CD4-positive, alpha-beta T cell (primary cell): Measurements from ENCODE around the gene CFAP73. TPM values are rescaled to one million over a fixed set of nuclear protein-coding genes. Genes with fewer than 3 reads are reported as not detected.

Source experiments
- ATAC-seq: fragments of 200-7000 bp; cut with Tn5 transposase; one replicate; pipeline ENCODE4 v1.10.0; 2022; ENCODE audit warnings: mild to moderate bottlenecking; ENCODE audit not compliant: poor library complexity
- CTCF ChIA-PET: fragments of 350-600 bp; sonication (Branson Sonifier 250); formaldehyde crosslinking; loops from one replicate; lab custom pipeline; 2021; ENCODE audit warnings: antibody characterized with exemption, inconsistent platforms; lab: Charles Lee
- POLR2A ChIA-PET: fragments of 350-600 bp; sonication (Branson Sonifier 250); formaldehyde crosslinking; loops from one replicate; lab custom pipeline; 2021; ENCODE audit warnings: antibody characterized with exemption, inconsistent platforms; lab: Charles Lee
- DNase-seq, 14 experiments: peaks; one replicate each; pipeline ENCODE4 v3.0.0-alpha.2; 2013 to 2020; ENCODE audit warnings: mixed read lengths in 2 of 14
- H3K27ac ChIP-seq, 2 donors: one replicate each; pipeline versions ENCODE4 v1.5.1 to v1.7.0; 2013; ENCODE audit warnings: low read length in 2 of 2, low read depth in 1 of 2, mild to moderate bottlenecking in 1 of 2
- H3K27me3 ChIP-seq, 2 experiments: 1 replicate in 1 of 2; 2 replicates in 1 of 2; pipeline versions ENCODE4 v1.6.1 to v1.7.0; 2013; ENCODE audit warnings: low read length in 2 of 2, control low read depth in 1 of 2, mild to moderate bottlenecking in 1 of 2, moderate library complexity in 1 of 2; ENCODE audit not compliant: insufficient read depth in 2 of 2, control insufficient read depth in 1 of 2
- H3K36me3 ChIP-seq: one replicate; pipeline ENCODE4 v1.6.1; 2013; ENCODE audit warnings: low read length, control low read depth; ENCODE audit not compliant: insufficient read depth
- H3K4me1 ChIP-seq: one replicate; pipeline ENCODE4 v1.6.1; 2013; ENCODE audit warnings: low read length, control low read depth; ENCODE audit not compliant: insufficient read depth
- H3K4me3 ChIP-seq: one replicate; pipeline ENCODE4 v1.5.1; 2013; ENCODE audit warnings: mild to moderate bottlenecking, low read length, moderate library complexity
- H3K9me3 ChIP-seq, 2 experiments: 1 replicate in 1 of 2; 2 replicates in 1 of 2; pipeline versions ENCODE4 v1.6.1 to v1.7.0; 2013; ENCODE audit warnings: low read length in 2 of 2, mild to moderate bottlenecking in 2 of 2, control low read depth in 1 of 2, moderate library complexity in 1 of 2; ENCODE audit not compliant: control insufficient read depth in 1 of 2, insufficient read depth in 1 of 2
- H3K27ac Mint-ChIP-seq: one replicate; pipeline ENCODE4 v1.8.0; 2020; ENCODE audit warnings: mixed read lengths
- H3K27me3 Mint-ChIP-seq: one replicate; pipeline ENCODE4 v1.8.0; 2021; ENCODE audit warnings: mixed read lengths
- H3K36me3 Mint-ChIP-seq: one replicate; pipeline ENCODE4 v1.8.0; 2021; ENCODE audit warnings: low read depth, mixed read lengths
- H3K4me1 Mint-ChIP-seq: one replicate; pipeline ENCODE4 v1.8.0; 2021; ENCODE audit warnings: low read depth, mixed read lengths
- H3K4me3 Mint-ChIP-seq: one replicate; pipeline ENCODE4 v1.8.0; 2020; ENCODE audit warnings: mild to moderate bottlenecking, mixed read lengths
- H3K9me3 Mint-ChIP-seq: one replicate; pipeline ENCODE4 v1.8.0; 2020; ENCODE audit warnings: mixed read lengths
- CTCF ChIP-seq: fragments of 200-600 bp; IDR thresholded peaks from one replicate; pipeline ENCODE4 v1.8.0; 2022; ENCODE audit warnings: antibody characterized with exemption, mild to moderate bottlenecking
- intact Hi-C, 2 experiments: fragments of 100-400 bp; cut with DNase I in 1 of 2; cut with micrococcal nuclease in 1 of 2; formaldehyde crosslinking; loops; one replicate each; pipeline versions ENCODE4 v1.15.1 to v1.9.0; 2023 to 2025; cut with DNase I, micrococcal nuclease
- microRNA-seq: library from miRNA; unstranded; fragments of <30 nt; microRNA quantifications from one replicate; pipeline ENCODE4 v1.2.0, GENCODE V29; 2021; ENCODE audit warnings: borderline microRNAs expressed, borderline replicate concordance
- total RNA-seq, 174 experiments: library from RNA in 2 of 174; stranded (reverse) in 2 of 174; gene quantifications; one replicate each; pipeline ENCODE4 v1.2.3 and lab custom pipeline; 2021 to 2026

CFAP73 gene
- total RNA-seq, 2 experiments from 2014 or later, result 0.92 to 1.2 TPM

GRCh38 chr12:113207613-113208040 is 58.1 kb downstream of the CFAP73 start:
- H3K4me1 Mint-ChIP-seq, result peaks cover 41% of the 10 kb centered on the region

GRCh38 chr12:113208041-113208934 is 58.8 kb downstream of the CFAP73 start:
- Mint-ChIP-seq H3K9me3 (no peaks in the 10 kb centered on the region), H3K36me3 (no peaks in the 10 kb centered on the region), H3K27me3 (no peaks in the 10 kb centered on the region), H3K27ac (peak overlapping the region; percentile 82), H3K4me3 (peak overlapping the region; percentile 75), H3K4me1 (peaks cover 41% of the 10 kb centered on the region)
- no peak for TF ChIP-seq CTCF
- H3K4me1 ChIP-seq, result peaks cover 44% of the 10 kb centered on the region
- no peaks in the 10 kb centered on the region for H3K9me3 ChIP-seq
- no peaks in the 10 kb centered on the region for H3K36me3 ChIP-seq
- no peaks in the 10 kb centered on the region for H3K27me3 ChIP-seq
- CTCF ChIA-PET, result interaction anchor here (2.4 kb wide), 1 partner anchor 25 kb away, joined by 8 read pairs; no protein-coding TSS in a partner anchor
- intact Hi-C loops, result loop anchor here in 1 of 2 experiments (1.0 kb wide), 2 partner anchors 9 to 15 kb away; no protein-coding TSS in a partner anchor
- DNase-seq (peak in 11 of 14 experiments; percentile 11 to 88 (median 39)), ATAC-seq (peak; percentile 75)
- H3K4me3 ChIP-seq, result no peak overlapping the region
- POLR2A ChIA-PET, result interaction anchor here (0.6 to 2.1 kb wide), 7 partner anchors 9 to 24 kb away, joined by 3 to 24 read pairs (median 4); partner anchors contain the start of genes DDX54, RITA1 and TPCN1
- H3K27ac ChIP-seq, result peak overlapping the region; percentile 57 to 59

More at GRCh38 chr12:113207613-113208040, 58.1 kb downstream of the CFAP73 start:
- TF ChIP-seq CTCF, result no peak
- H3K27me3 Mint-ChIP-seq, result no peaks in the 10 kb centered on the region
- no peak overlapping the region for H3K4me3 Mint-ChIP-seq
- Histone ChIP-seq H3K27ac (peak overlapping the region; percentile 57 to 59), H3K36me3 (no peaks in the 10 kb centered on the region), H3K9me3 (no peaks in the 10 kb centered on the region), H3K27me3 (no peaks in the 10 kb centered on the region), H3K4me3 (no peak overlapping the region), H3K4me1 (peaks cover 44% of the 10 kb centered on the region)
- no peaks in the 10 kb centered on the region for H3K9me3 Mint-ChIP-seq
- H3K36me3 Mint-ChIP-seq, result no peaks in the 10 kb centered on the region
- DNase-seq (peak in 5 of 14 experiments; percentile 21 to 61 (median 45)), ATAC-seq (peak; percentile 69)
- POLR2A ChIA-PET, result interaction anchor here (0.6 to 2.1 kb wide), 5 partner anchors 12 to 22 kb away, joined by 3 to 24 read pairs (median 4); partner anchors contain the start of genes DDX54, RITA1 and TPCN1
- intact Hi-C loops, result loop anchor here in 1 of 2 experiments (1.0 to 2.0 kb wide), 3 partner anchors 10 to 23 kb away; partner anchors contain the start of genes DDX54 and RITA1
- CTCF ChIA-PET, result interaction anchor here (2.4 kb wide), 1 partner anchor 25 kb away, joined by 8 read pairs; no protein-coding TSS in a partner anchor
- H3K27ac Mint-ChIP-seq, result peak overlapping the region; percentile 82

Small RNAs within 50 kb of the gene (microRNA-seq; reads per million reads assigned to microRNA genes)
- not detected for gene MIR7106

Other genes starting within 250 kb of the CFAP73 start
- 1 to 10 TPM; 2.6 to 3.4 TPM for gene OAS1, start 242.8 kb upstream of the CFAP73 start, total RNA-seq
- 10 to 100 TPM; 13.9 to 14.5 TPM for gene OAS3, start 211.2 kb upstream of the CFAP73 start, total RNA-seq
- gene OAS2, start 171.2 kb upstream of the CFAP73 start, total RNA-seq, result 10 to 100 TPM; 15.0 to 16.2 TPM
- 10 to 100 TPM; 14.0 to 14.2 TPM for gene DTX1, start 93.0 kb upstream of the CFAP73 start, total RNA-seq
- gene RASAL1, start 14.0 kb upstream of the CFAP73 start, total RNA-seq, result 1 to 10 TPM; 1.2 to 2.7 TPM
- gene DDX54, start 35.8 kb downstream of the CFAP73 start, total RNA-seq, result 10 to 100 TPM; 56.8 to 61.1 TPM
- 1 to 10 TPM; 2.9 to 3.3 TPM for gene RITA1, start 36.0 kb downstream of the CFAP73 start, total RNA-seq
- 10 to 100 TPM; 52.4 to 59.7 TPM for gene TPCN1, start 71.7 kb downstream of the CFAP73 start, total RNA-seq
- 10 to 100 TPM; 85.3 to 92.7 TPM for gene SLC8B1, start 185.4 kb downstream of the CFAP73 start, total RNA-seq
- gene PLBD2, start 208.9 kb downstream of the CFAP73 start, total RNA-seq, result 10 to 100 TPM; 10.4 to 12.2 TPM